ENCODE measurements around the gene UPF3B. TPM values are rescaled to one million over a fixed set of nuclear protein-coding genes. Genes with fewer than 3 reads are reported as not detected.

UPF3B gene
- total RNA-seq, 4 donors from 2014 or later, result 3.2 to 4.4 (median 3.9) TPM

GRCh38 chrX:119791437-119792231 lies 61.1 kb downstream of the UPF3B start, which contains the start of gene RPL39:
RPL39 (minus strand) TSS chrX:119791630; CDS start chrX:119791576, 54 bp downstream.
- H3K4me1 ChIP-seq, result peaks cover 0 to 6% of the 10 kb centered on the region in 2 donors
- DNase-seq, result peak; percentile 84 to 86

DNA sequence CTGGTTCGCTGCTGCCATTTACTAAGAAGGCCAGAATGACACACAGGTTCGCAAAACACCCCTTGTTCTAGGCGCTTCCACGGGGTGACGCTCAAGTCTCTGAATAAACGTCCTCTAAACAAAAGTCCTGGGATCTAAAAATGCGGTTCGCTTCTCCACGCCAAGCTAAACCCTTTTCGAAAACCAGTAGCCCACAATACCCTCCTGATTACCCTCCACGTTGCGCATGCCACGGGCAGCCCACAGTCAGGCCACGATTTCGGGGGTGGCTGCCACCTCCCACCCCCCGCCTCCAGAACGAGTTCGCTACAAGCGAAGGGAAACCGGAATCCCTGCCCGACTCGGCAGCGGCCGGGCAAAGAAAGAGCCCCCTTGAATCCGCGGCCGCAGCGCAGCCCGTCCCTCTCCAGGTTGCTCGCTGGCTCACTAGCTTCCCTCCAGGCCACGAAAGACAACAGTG lies 61.8 kb downstream of the UPF3B start:
- TF ChIP-seq CTCF (IDR thresholded peaks at IDR 0.05), result peak in 2 of 6 experiments; percentile 21 to 29
- TF ChIP-seq POLR2A (IDR thresholded peaks at IDR 0.05), result no peak
- Histone ChIP-seq H3K9me3 (no peaks in the 10 kb centered on the region), H3K27ac (peak overlapping the region; percentile 81 to 97 (median 94)), H3K36me3 (peaks cover 0 to 7% of the 10 kb centered on the region in 2 donors), H3K27me3 (no peaks in the 10 kb centered on the region), H3K4me1 (peaks cover 0 to 6% of the 10 kb centered on the region in 2 donors), H3K4me3 (replicated peaks in 1 of 3) (peak overlapping the region; percentile 58 to 77 (median 75))
- DNase-seq, result peak; percentile 39 to 40
- intact Hi-C loops (cut with DNase I), result loop anchor here (5.0 kb wide), 1 partner anchor 81 kb away; the partner anchor contains the start of genes NDUFA1 and RNF113A
- WGBS, 2 donors, result 0 to 1% methylated on average over 1 to 9 of the region's 31 CpGs

More at GRCh38 chrX:119791437-119792231, 61.1 kb downstream of the UPF3B start, which contains the start of gene RPL39:
- 0 to 1% methylated on average over 5 to 40 of the region's 58 CpGs for WGBS, 2 donors
- no peaks in the 10 kb centered on the region for H3K9me3 ChIP-seq
- TF ChIP-seq CTCF (IDR thresholded peaks at IDR 0.05) (no peak), POLR2A (IDR thresholded peaks at IDR 0.05) (peak; percentile 21 to 89)
- peak within 1 kb of the TSS; percentile 81 to 97 (median 94) for H3K27ac ChIP-seq
- intact Hi-C loops (cut with DNase I), result loop anchor here (5.0 kb wide), 1 partner anchor 81 kb away; the partner anchor contains the start of genes NDUFA1 and RNF113A
- peak within 1 kb of the TSS; percentile 58 to 77 (median 75) for H3K4me3 ChIP-seq (replicated peaks in 1 of 3)
- H3K27me3 ChIP-seq, result no peaks in the 10 kb centered on the region
- H3K36me3 ChIP-seq, result peaks cover 0 to 4% of the 10 kb centered on the region in 2 donors

GRCh38 chrX:119784747-119785446 lies 67.9 kb downstream of the UPF3B start:
- H3K9me3 ChIP-seq, result no peaks in the 10 kb centered on the region
- intact Hi-C loops (cut with DNase I), result no loop called here
- 65 to 85% methylated on average over 5 to 12 of the region's 14 CpGs for WGBS, 2 donors
- no peaks in the 10 kb centered on the region for H3K27me3 ChIP-seq
- peaks cover 0 to 1% of the 10 kb centered on the region in 2 donors for H3K4me1 ChIP-seq
- H3K27ac ChIP-seq, result no peak overlapping the region
- peak in 3 of 6 experiments; percentile 23 to 30 (median 24) for TF ChIP-seq CTCF (IDR thresholded peaks at IDR 0.05)
- TF ChIP-seq POLR2A (IDR thresholded peaks at IDR 0.05), result no peak
- no peak overlapping the region for H3K4me3 ChIP-seq (replicated peaks in 1 of 3)
- DNase-seq, result peak in 1 of 2 donors; percentile 2
- H3K36me3 ChIP-seq, result peaks cover 4 to 11% of the 10 kb centered on the region in 2 donors

Small RNA genes lying within 50 kb of the gene (small RNA-seq; reads per million reads assigned to genes)
- gene SNORA69, result not detected

Other genes with a start within 250 kb of the UPF3B start
- 1 to 10 TPM; 6.1 to 9.5 (median 7.9) TPM for gene NKRF, start 246.5 kb downstream of the UPF3B start, total RNA-seq
- gene SEPTIN6, start 159.8 kb downstream of the UPF3B start, total RNA-seq, result 10 to 100 TPM in 3 of 4 donors, 1 to 10 TPM in 1; 6.1 to 15.0 (median 14.6) TPM
- not detected for gene SOWAHD, start 94.4 kb downstream of the UPF3B start, total RNA-seq
- 1,000 to 10,000 TPM in 3 of 4 donors, 100 to 1,000 TPM in 1; 609 to 3,222 (median 2,121) TPM for gene RPL39, start 61.3 kb downstream of the UPF3B start, total RNA-seq
- gene RNF113A, start 18.8 kb upstream of the UPF3B start, total RNA-seq, result 10 to 100 TPM; 10.1 to 18.0 (median 14.9) TPM
- gene NDUFA1, start 18.9 kb upstream of the UPF3B start, total RNA-seq, result 10 to 100 TPM; 36.2 to 80.0 (median 66.6) TPM
- not detected for gene AKAP14, start 42.9 kb upstream of the UPF3B start, total RNA-seq
- 10 to 100 TPM in 1 of 4 donors, 1 to 10 TPM in 3; 5.9 to 13.7 (median 8.1) TPM for gene NKAP, start 90.8 kb upstream of the UPF3B start, total RNA-seq
- gene RHOXF2B, start 224.7 kb upstream of the UPF3B start, total RNA-seq, result under 1 TPM in 1 of 4 donors, not detected in 3; 0.13 TPM